Measurements from ENCODE around the gene SEH1L. TPM values are rescaled to one million over a fixed set of nuclear protein-coding genes. Genes with fewer than 3 reads are reported as not detected.

The SEH1L gene
- total and polyA plus RNA-seq, 12 donors = 11.0 to 24.6 (median 17.7) TPM

GRCh38 chr18:12990967-12991820 is 43.4 kb downstream of the SEH1L start, which contains the start of gene CEP192:
Gene CEP192, plus strand, starts transcription at chr18:12991362. Its CDS starts 8,063 bp downstream, at chr18:12999425.
- intact Hi-C loops (cut with DNase I) = loop anchor here in 3 of 10 donors (2.0 to 10.0 kb wide), 4 partner anchors 42 to 644 kb away; partner anchors contain the start of gene SEH1L (in 3 of the 3)

GRCh38 chr18:12991821-12992179 is 44.0 kb downstream of the SEH1L start:
- Histone ChIP-seq H3K27me3 (no peaks in the 10 kb centered on the region), H3K36me3 (peaks cover 0 to 6% (median 0%) of the 10 kb centered on the region in 9 donors), H3K27ac (peak overlapping the region in 9 of 10 donors; percentile 78 to 92 (median 88)), H3K4me1 (peaks cover 6 to 40% (median 29%) of the 10 kb centered on the region in 9 donors), H3K9me3 (no peaks in the 10 kb centered on the region), H3K4me3 (peak overlapping the region; percentile 49 to 93 (median 78))
- intact Hi-C loops (cut with DNase I) = loop anchor here in 3 of 10 donors (2.0 to 10.0 kb wide), 4 partner anchors 43 to 643 kb away; partner anchors contain the start of gene SEH1L (in 3 of the 3)
- DNase-seq (no peak), ATAC-seq (no peak)
- TF ChIP-seq CTCF (IDR thresholded peaks at IDR 0.05) = no peak
- 0 to 1% methylated on average over 7 of the region's 7 CpGs for WGBS, 2 donors

More at GRCh38 chr18:12990967-12991820, 43.4 kb downstream of the SEH1L start, which contains the start of gene CEP192:
- ATAC-seq = peak; percentile 98 to 100 (median 99)
- peak in 3 of 9 donors; percentile 9 to 13 (median 13) for TF ChIP-seq CTCF (IDR thresholded peaks at IDR 0.05)
- no peaks in the 10 kb centered on the region for H3K27me3 ChIP-seq
- WGBS, 2 donors = 0% methylated on average over 73 of the region's 73 CpGs
- peak; percentile 97 to 98 for DNase-seq
- no peaks in the 10 kb centered on the region for H3K9me3 ChIP-seq
- H3K27ac ChIP-seq = peak within 1 kb of the TSS; percentile 54 to 92 (median 87)
- peaks cover 0 to 11% (median 0%) of the 10 kb centered on the region in 9 donors for H3K36me3 ChIP-seq
- peak within 1 kb of the TSS; percentile 49 to 93 (median 78) for H3K4me3 ChIP-seq
- H3K4me1 ChIP-seq = peaks cover 6 to 35% (median 24%) of the 10 kb centered on the region in 9 donors

DNA sequence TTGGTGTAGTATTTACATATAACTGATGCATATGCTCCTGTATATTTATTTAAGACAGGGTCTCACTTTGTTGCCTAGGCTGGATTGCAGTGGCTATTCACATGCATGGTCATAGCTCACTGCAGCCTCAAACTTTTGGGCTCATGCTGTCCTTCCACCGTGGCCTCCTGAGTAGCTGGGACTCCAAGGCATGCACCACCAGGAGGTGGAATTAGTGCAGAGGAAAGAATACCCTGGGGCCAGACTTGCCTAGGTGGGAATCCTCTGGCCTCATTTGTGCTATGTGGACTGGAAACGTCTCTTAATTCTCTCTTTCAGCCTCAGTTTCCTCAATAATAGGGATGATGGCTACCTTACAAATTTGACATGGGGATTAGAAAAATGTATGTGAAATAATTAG is 45.6 kb downstream of the SEH1L start:
- no peaks in the 10 kb centered on the region for H3K9me3 ChIP-seq
- H3K27ac ChIP-seq = no peak overlapping the region
- no peaks in the 10 kb centered on the region for H3K27me3 ChIP-seq
- intact Hi-C loops (cut with DNase I) = loop anchor here in 3 of 10 donors (5.0 to 10.0 kb wide), 3 partner anchors 46 to 641 kb away; partner anchors contain the start of gene SEH1L (in 2 of the 3)
- no peak for TF ChIP-seq CTCF (IDR thresholded peaks at IDR 0.05)
- H3K4me1 ChIP-seq = peaks cover 6 to 52% (median 44%) of the 10 kb centered on the region in 9 donors
- 83 to 89% methylated on average over 2 of the region's 2 CpGs for WGBS, 2 donors
- H3K36me3 ChIP-seq = no peaks in the 10 kb centered on the region
- no peak overlapping the region for H3K4me3 ChIP-seq
- DNase-seq (no peak), ATAC-seq (no peak)

- no peak for DNase-seq
- TF ChIP-seq CTCF (IDR thresholded peaks at IDR 0.05) = no peak
- intact Hi-C loops (cut with DNase I) = loop anchor here in 3 of 10 donors (5.0 to 10.0 kb wide), 3 partner anchors 159 to 639 kb away; no protein-coding TSS in a partner anchor
- no peaks in the 10 kb centered on the region for H3K27me3 ChIP-seq
- peaks cover 0 to 14% (median 0%) of the 10 kb centered on the region in 9 donors for H3K36me3 ChIP-seq
- H3K27ac ChIP-seq = no peak overlapping the region
- H3K9me3 ChIP-seq = no peaks in the 10 kb centered on the region
- peaks cover 6 to 49% (median 41%) of the 10 kb centered on the region in 9 donors for H3K4me1 ChIP-seq
- no peak for ATAC-seq
- 71 to 100% methylated on average over 2 of the region's 2 CpGs for WGBS, 2 donors
- no peak overlapping the region for H3K4me3 ChIP-seq
Observed at GRCh38 chr18:12995424-12995823, 47.6 kb downstream of the SEH1L start.

Measured in heart right ventricle (tissue), 16 donors.